Mucosa of descending colon (tissue), 3 donors: ENCODE measurements around the gene CBX6. TPM values are rescaled to one million over a fixed set of nuclear protein-coding genes. Genes with fewer than 3 reads are reported as not detected.

Source experiments
- ATAC-seq: fragments of 200-7000 bp; cut with Tn5 transposase; one replicate; pipeline ENCODE4 v1.9.1; 2020; ENCODE audit warnings: mild to moderate bottlenecking, moderate library complexity
- DNase-seq, 3 donors: peaks; one replicate each; pipeline ENCODE4 v3.0.0-alpha.2; 2020
- H3K36me3 ChIP-seq: fragments of 200-600 bp; one replicate; pipeline ENCODE4 v1.8.0; 2021; ENCODE audit warnings: low read depth, mild to moderate bottlenecking
- H3K4me1 ChIP-seq: fragments of 200-600 bp; one replicate; pipeline ENCODE4 v1.8.0; 2021; ENCODE audit warnings: low read depth, mild to moderate bottlenecking
- H3K4me3 ChIP-seq: fragments of 200-600 bp; one replicate; pipeline ENCODE4 v1.8.0; 2021; ENCODE audit warnings: mild to moderate bottlenecking
- H3K9me3 ChIP-seq: fragments of 200-600 bp; one replicate; pipeline ENCODE4 v1.8.0; 2021; ENCODE audit warnings: mild to moderate bottlenecking
- CTCF ChIP-seq: fragments of 200-600 bp; IDR thresholded peaks from one replicate; pipeline ENCODE4 v1.8.0; 2022; ENCODE audit warnings: antibody characterized with exemption, mild to moderate bottlenecking
- intact Hi-C, 2 donors: fragments of 100-400 bp; cut with DNase I in 1 of 2; cut with micrococcal nuclease in 1 of 2; formaldehyde crosslinking; loops; one replicate each; pipeline versions ENCODE4 v1.11.0 to v1.11.1; 2022; cut with DNase I, micrococcal nuclease
- total RNA-seq, 3 donors: library from RNA; stranded (reverse); fragmentation: NEBNext Ultra II Directional in 2 of 3; extraction: Animal tissue kit (Norgen Biotek cat#: 25700) in 2 of 3; gene quantifications; one replicate each; pipeline versions ENCODE4 v1.2.1 to v1.2.4, GENCODE V29; 2021 to 2023
- donor health status: DM: no; HTN: no; CAD: no; lungs with moderate emphysema.
- donor health status: DM: no; HTN: no; CAD: no.
- donor health status: DM: no; HTN: yes; CAD: no.

Gene CBX6
- total RNA-seq, 3 donors from 2014 or later: 15.7 to 84.0 (median 23.6) TPM

GRCh38 chr22:38850941-38851849 lies 20.8 kb downstream of the CBX6 start:
- Histone ChIP-seq H3K4me1 (no peaks in the 10 kb centered on the region), H3K4me3 (no peak overlapping the region), H3K36me3 (no peaks in the 10 kb centered on the region), H3K9me3 (no peaks in the 10 kb centered on the region)
- ATAC-seq (no peak), DNase-seq (peak in 1 of 3 donors; percentile 18)
- TF ChIP-seq CTCF: no peak
- intact Hi-C loops: no loop called here

DNA sequence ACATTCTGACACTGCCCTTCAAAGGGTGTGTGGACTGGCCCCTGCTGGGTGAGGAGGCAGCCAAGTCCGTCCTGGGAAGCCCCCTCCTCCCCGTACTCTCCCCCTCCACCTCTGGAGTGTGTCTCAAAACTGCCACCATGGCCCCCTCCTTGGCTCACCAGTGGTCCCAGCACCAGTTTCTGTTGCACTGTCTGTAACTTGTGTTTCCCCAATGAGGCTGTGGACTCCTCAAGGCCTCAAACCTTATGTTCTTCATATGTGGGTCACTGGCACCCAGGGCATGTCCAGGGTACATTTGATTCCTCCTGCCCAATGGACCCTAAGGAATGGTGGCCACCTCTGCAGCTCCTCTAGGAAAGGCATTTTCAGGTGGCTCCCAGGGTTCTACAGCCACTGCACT lies 21.6 kb downstream of the CBX6 start:
- intact Hi-C loops: no loop called here
- no peaks in the 10 kb centered on the region for H3K36me3 ChIP-seq
- no peaks in the 10 kb centered on the region for H3K9me3 ChIP-seq
- no peaks in the 10 kb centered on the region for H3K4me1 ChIP-seq
- TF ChIP-seq CTCF: no peak
- no peak for ATAC-seq
- H3K4me3 ChIP-seq: no peak overlapping the region
- peak in 1 of 3 donors; percentile 9 for DNase-seq

DNA sequence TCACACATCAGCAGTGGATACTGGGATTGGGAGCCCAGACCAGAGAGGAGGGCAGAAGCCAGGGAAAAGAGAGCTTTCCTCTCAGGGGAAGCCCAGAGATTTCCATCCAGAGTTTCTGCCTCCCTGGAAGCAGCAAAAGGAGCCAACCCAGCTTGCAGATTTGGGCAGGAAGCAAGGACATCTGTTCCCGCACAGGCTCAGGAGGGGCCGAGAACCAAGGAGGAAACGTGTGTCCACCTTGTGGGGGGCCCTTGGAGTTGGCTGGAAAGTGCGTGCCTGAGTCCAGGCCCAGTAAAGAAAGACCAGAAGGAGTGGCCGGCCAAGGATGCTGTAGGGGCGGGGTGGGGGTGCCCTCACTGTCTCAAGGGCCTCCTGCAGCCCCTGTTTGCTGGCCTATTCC lies 22.2 kb downstream of the CBX6 start:
- Histone ChIP-seq H3K9me3 (no peaks in the 10 kb centered on the region), H3K36me3 (no peaks in the 10 kb centered on the region), H3K4me1 (no peaks in the 10 kb centered on the region), H3K4me3 (no peak overlapping the region)
- intact Hi-C loops: no loop called here
- DNase-seq: peak in 1 of 3 donors; percentile 27
- no peak for TF ChIP-seq CTCF
- no peak for ATAC-seq

DNA sequence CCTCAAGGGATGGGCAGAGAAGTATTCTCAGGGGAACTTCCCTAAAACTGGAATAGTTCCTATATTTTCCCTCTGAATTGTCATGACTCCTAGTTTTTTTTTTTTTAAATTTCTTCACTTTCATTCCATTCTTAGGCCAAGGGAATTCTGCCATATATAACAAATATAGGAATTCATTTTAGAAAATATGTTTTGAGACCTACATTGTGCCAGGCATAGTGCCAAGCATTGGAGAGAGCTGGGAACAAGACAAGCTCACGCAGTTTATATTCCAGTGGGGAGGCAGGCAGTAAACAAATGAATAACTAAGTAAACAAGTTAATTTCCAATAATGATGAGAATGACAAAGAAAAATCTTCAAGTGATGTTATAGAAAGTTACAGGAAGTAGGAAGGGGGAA lies 25.6 kb downstream of the CBX6 start:
- no peaks in the 10 kb centered on the region for H3K36me3 ChIP-seq
- intact Hi-C loops: no loop called here
- peaks cover 4% of the 10 kb centered on the region for H3K4me1 ChIP-seq
- no peak for ATAC-seq
- H3K4me3 ChIP-seq: no peak overlapping the region
- TF ChIP-seq CTCF: no peak
- no peaks in the 10 kb centered on the region for H3K9me3 ChIP-seq
- no peak for DNase-seq

- intact Hi-C loops: no loop called here
- Histone ChIP-seq H3K36me3 (no peaks in the 10 kb centered on the region), H3K9me3 (no peaks in the 10 kb centered on the region), H3K4me3 (no peak overlapping the region), H3K4me1 (peaks cover 4% of the 10 kb centered on the region)
- ATAC-seq: no peak
- TF ChIP-seq CTCF: no peak
- no peak for DNase-seq
Observed at GRCh38 chr22:38845004-38845740, 26.8 kb downstream of the CBX6 start.
